NCI-H2196 (cell line): ENCODE data around the gene GRHL3.

Experiments
- DNase-seq: peaks from one replicate; lab custom pipeline; 2025; ENCODE audit not compliant: unreplicated experiment; lab: John Stamatoyannopoulos, UW

The GRHL3 gene

DNA sequence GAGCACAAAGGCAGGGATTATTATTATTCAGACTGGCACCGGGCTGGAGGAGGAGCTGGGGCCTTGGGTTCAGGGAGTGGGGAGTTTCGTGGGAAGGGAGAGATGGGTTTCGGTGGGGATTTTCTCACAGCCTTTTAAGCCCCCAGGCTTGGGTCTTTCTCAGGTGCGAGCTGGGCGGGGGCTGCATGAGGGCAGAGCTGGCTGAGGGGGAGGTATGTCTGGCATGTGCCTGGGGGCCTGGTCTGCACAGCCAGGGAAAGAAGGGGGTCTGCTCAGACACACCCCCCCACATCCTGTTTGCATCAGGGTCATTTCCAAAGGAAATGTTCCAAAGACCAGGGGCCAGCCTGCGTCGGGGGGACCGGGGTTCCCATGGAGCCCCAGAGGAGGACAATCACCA lies 21.6 kb downstream of the GRHL3 start:
- DNase-seq: no peak

GRCh38 chr1:24341260-24341659 lies 22.1 kb downstream of the GRHL3 start:
- DNase-seq: no peak

DNA sequence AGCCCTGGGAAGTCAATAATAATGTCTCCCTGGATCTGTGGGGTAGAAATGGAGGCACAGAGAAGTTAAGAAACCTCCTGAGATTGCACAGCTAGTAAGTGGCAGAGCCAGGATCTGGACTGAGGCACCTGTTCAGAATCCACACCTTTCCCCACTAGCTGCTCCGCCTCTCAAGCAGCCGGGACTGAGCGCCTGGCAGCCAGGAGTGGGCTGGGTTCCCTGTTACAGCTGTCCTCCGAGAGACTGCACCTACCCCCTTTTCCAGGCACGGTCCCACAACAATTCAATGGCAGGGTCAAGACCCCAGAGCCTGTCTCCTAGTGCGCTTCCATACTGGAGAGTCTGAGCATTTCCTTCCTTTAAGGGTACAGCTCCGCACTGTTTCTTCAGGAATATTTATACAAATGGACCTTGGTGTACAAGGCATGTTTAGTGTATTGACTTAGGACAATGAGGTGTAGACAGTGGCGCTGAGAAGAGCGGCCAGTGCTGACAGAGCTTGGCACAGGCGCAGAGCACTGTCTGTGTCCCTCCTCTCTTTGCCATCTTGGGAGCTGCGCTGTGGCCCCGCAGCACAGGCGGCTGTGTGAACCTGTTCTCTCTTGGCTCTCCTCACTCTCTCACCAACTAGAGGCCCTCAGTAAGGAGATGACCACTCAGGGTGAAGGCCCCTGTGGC lies 24.4 kb downstream of the GRHL3 start:
- no peak for DNase-seq

GRCh38 chr1:24344090-24344742 lies 25.1 kb downstream of the GRHL3 start:
- no peak for DNase-seq

DNA sequence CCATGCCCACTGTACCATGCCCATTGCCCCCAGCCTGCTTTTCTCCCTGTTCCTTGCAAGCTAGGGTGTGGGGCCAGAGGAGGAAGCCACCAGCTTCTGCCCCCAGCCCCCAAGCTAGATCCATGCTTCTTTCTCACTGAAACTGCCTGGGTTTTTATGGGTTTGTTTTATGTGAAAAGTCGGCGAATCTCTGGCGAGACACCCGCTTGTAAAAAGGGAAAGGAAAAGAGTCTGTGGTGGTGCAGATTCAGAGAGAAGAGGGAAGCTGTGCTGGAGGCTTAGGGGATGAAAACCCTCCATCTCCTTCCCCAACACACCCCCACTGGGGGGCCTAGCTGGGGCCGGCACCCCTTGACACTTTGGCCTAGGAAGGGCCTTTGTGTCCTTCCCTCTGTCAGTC lies 26.2 kb downstream of the GRHL3 start:
- DNase-seq: no peak

- no peak for DNase-seq
Measured at GRCh38 chr1:24347159-24347934, 28.2 kb downstream of the GRHL3 start.

GRCh38 chr1:24348196-24348595 lies 29.0 kb downstream of the GRHL3 start:
- DNase-seq: no peak

- no peak for DNase-seq
Measured at GRCh38 chr1:24349891-24350290, 30.7 kb downstream of the GRHL3 start.

DNA sequence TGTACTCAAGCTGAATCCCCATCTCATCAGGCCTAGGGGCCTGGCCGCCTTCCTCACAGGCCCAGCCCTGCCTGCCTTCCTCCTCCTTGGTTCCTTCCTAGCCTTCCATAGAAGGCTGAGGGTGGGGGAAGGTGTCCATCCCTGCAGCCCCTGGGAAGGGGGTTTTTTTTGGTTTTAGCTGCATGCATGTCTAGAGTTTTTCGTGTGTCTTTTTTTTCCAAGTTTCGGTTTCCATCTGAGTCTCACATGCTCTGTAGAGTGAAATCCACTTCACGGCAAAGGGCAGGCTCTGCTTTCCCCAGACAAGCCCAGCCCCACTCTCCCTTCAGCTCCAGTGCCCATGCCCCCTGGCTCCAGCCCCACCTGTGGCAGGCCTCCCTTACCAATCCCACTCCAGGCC lies 32.1 kb downstream of the GRHL3 start:
- DNase-seq: no peak

GRCh38 chr1:24351918-24352627 lies 32.9 kb downstream of the GRHL3 start:
- DNase-seq: no peak

DNA sequence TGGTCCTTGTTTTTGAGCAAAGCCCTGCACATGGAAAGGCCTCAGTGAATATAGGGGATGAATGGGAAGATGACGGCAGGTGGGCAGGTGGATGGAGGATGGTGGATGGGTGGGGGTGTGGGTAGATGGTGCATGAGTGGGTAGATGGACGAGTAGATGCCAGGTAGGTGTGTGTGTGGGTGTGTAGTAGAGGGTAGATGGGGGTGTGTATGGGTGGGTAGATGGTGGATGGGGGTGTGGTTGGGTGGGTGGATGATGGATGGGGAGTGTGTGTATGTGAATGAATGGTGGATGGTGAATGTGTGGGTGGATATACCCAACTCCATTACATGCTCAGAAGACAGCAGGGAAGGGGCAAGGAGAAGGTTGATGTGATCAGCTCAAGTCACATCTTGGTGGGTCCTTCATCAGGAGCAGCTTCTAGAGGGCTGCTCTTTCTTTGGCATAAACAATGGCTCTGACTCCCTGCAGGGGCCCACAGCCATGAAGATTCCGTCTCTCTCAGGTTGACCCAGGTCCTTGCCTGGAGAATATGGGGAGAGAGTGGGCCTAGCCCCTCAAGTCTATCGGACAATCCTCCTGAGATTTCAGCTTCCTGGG lies 34.2 kb downstream of the GRHL3 start:
- no peak for DNase-seq

GRCh38 chr1:24355466-24355865 lies 36.3 kb downstream of the GRHL3 start:
- DNase-seq: no peak

DNA sequence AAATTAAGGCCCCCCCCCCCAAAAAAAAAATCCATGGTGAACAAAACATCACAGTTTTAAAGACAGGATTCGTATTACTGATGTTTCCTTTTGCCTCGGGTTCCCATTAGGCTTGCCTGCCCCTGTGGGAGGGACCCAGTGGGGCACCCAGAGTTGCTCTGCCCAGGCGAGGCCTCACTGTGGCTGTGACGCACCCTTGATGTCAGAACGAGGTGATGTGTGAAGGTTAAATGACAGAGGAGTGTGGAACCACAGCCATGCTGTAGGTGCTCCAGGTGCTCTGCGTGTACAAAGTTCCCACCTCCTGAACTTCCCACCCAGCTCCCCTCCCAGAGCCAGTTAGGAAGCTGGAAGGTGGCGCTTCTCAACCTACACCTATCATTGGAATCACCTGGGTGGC lies 37.9 kb downstream of the GRHL3 start:
- DNase-seq: no peak

DNA sequence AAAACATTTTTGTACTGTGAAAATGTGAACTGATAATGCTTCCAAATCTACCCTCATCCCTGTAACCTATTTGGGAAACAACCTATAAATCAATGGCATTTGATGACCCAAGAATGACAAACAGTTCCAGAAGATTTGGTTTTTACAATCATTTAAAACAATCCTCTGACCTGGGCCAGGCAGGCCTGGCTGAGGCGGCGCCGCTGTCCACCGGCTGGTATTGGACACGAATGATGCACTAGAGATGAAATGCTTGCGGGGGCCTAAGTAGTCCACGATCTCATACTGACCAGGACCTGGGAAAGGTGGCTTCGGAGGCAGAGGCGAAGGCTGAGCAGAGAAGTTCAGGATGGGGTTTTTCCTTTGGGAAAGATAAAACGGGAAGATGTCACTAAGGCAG lies 41.5 kb downstream of the GRHL3 start:
- no peak for DNase-seq

DNA sequence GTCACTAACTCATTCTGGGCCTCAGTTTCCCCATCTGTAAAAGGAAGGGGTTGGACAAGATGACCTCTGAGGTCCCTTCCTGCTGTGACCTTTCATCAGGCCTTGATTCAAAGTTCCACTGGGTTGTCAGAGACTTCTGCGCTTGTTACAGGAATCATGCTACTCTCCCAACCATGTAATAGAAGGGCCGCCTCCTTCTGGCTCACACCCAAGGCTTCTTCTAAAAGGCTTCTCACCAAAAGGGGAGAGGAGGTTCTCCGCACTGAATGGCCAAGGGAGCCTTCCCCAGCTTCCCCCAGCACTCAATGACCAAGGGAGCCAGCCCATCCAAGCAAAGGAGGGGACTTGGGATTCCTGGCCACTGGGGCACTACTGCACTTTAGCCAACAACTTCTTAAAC lies 42.7 kb downstream of the GRHL3 start:
- no peak for DNase-seq

GRCh38 chr1:24362396-24362795 lies 43.2 kb downstream of the GRHL3 start:
- no peak for DNase-seq

- no peak for DNase-seq
Measured at GRCh38 chr1:24362982-24363614, 43.9 kb downstream of the GRHL3 start.

- no peak for DNase-seq
Measured at GRCh38 chr1:24363994-24364393, 44.8 kb downstream of the GRHL3 start.

- no peak for DNase-seq
Measured at GRCh38 chr1:24364605-24364974, 45.4 kb downstream of the GRHL3 start.

DNA sequence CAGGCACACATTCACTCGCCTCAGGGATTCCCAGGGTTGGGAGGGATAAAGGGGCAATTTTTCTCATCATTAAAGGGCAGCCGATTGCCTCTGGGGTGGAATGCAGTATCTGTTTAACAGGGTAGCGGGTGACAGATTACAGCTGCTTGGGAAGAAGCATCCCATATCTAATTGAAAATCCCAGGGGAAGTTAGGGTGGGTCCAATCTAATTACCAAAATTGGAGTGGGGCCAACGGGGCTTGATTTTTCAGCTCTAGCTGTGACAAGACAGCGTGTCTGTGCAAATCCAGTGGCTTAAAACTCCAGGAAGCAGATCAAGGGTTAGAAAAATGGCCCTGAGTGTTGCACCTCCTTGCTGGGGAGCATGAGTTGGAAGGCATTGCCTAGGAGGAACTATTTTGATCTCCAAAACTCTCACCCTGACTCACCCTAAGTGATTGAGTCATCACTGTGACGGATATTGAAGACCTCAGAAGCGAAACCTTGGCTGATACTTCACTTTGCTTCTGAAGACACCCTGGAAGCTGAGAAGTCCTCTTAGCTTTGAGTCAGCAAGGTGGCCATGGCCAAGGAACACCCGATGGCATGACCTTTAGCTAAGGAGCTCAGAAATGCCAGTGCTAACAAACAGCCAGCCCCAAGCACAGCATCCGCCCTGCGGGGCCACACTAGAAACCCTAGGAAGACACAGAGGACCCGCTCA lies 46.0 kb downstream of the GRHL3 start:
- no peak for DNase-seq
